ENCODE results near the gene GFRA4. TPM values are rescaled to one million over a fixed set of nuclear protein-coding genes. Genes with fewer than 3 reads are reported as not detected.

The GFRA4 gene
- total RNA-seq, 2 experiments from 2014 or later = not detected

DNA sequence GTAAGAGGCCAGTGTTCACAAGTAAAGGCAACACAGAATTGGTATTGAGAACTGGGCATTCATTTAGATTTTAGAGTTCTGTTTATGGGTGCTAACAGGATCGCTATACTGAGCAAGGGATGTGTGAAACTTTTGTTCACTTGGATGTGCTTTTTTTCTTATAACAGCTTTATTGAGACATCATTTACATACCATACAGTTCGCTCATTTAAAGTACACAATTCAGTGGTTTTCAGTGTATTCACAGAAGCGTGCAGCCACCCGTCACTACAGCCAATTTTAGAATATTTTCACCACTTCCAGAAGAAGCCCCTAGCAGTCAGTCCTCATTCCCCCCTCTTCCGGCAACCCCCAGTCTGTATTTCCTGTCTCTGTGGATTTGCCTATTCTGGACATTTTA, 48.7 kb downstream of the GFRA4 start:
- intact Hi-C loops (cut with micrococcal nuclease) = no loop called here
- CTCF ChIA-PET = no interaction called here
- H3K27ac Mint-ChIP-seq = no peak overlapping the region

DNA sequence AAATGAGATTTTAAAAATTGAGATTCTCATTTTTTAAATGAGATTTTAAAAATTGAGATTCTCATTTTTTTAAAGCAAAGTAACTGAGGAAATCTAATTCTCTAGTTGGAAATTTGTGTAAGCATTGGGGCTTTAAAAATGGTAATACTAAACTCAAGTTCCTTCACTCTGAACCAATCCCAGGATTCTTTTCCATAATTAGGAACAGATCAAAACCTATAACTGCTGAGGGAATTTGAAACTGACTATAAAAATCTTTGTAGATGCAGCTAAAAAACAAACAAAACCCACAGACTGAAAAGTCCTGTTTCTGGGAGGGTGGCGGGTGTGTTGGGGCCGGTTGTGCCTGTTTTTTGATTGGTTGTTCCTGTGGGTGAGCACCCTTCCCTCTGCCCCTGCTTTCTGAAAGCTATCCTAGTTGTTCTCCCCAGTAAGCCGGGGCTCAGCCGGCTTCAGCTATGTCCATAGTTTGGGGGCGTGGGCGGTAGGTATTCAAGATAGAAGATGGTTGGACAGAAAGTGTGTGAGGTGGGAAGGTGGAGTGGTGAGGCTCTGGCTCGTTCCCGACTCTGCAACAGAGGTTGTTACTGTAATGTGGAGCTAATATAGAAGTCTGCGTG, 49.3 kb downstream of the GFRA4 start:
- Mint-ChIP-seq H3K9me3 (no peaks in the 10 kb centered on the region), H3K4me3 (no peak overlapping the region), H3K36me3 (ENCODE audit: low read depth) (peaks cover 5% of the 10 kb centered on the region), H3K27me3 (ENCODE audit: low read depth) (no peaks in the 10 kb centered on the region), H3K4me1 (ENCODE audit: low read depth) (no peaks in the 10 kb centered on the region), H3K27ac (no peak overlapping the region)
- intact Hi-C loops (cut with micrococcal nuclease) = no loop called here
- CTCF ChIA-PET = interaction anchor here (0.5 to 1.1 kb wide), 3 partner anchors 46 to 127 kb away, joined by 3 to 8 read pairs (median 4); no protein-coding TSS in a partner anchor
- no peak for DNase-seq

More for the DNA sequence above, 48.7 kb downstream of the GFRA4 start:
- no peaks in the 10 kb centered on the region for H3K4me1 Mint-ChIP-seq (ENCODE audit: low read depth)
- H3K4me3 Mint-ChIP-seq = no peak overlapping the region
- DNase-seq = no peak
- no peaks in the 10 kb centered on the region for H3K9me3 Mint-ChIP-seq
- H3K36me3 Mint-ChIP-seq (ENCODE audit: low read depth) = peaks cover 4% of the 10 kb centered on the region
- no peaks in the 10 kb centered on the region for H3K27me3 Mint-ChIP-seq (ENCODE audit: low read depth)

DNA sequence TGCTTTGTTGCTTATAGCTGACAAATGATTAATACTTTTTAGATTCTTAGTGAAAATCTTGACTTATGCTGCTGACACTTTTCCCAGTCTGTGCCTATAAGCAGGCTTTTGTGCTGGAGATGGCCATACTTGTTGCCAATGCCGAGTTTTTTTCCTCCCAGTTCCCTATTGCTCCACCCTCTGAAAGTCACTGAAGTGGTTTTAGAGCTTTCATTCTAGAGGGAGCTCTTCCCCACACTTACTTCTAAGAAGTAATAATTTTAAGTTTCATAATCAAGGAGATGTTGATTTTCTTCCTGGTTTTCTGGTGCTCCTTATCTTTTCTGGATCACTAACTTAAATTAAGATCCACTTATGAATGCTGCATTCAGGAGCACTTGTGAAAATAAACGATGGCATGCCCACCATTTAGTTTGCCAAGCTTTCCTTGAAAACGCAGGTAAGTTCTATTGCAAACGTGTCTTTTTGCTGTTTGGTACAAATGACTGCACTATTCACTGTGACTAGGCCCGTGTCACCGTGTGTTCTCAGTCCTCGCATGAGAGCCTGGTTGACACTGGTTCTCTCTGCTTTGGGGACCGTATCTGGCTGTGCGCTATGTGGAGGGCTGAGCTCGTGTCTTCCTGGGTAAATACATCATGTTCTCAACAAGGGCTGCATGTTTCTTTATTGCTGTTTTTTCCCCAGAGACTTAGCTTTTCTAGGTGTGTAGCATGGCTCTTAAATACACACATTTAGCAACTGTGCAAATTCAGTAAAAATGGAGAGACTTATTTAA, 50.2 kb downstream of the GFRA4 start:
- no peaks in the 10 kb centered on the region for H3K9me3 Mint-ChIP-seq
- no peak overlapping the region for H3K27ac Mint-ChIP-seq
- CTCF ChIA-PET = interaction anchor here (0.8 to 1.1 kb wide), 3 partner anchors 12 to 182 kb away, joined by 3 to 4 read pairs (median 3); no protein-coding TSS in a partner anchor
- H3K4me1 Mint-ChIP-seq (ENCODE audit: low read depth) = no peaks in the 10 kb centered on the region
- no peaks in the 10 kb centered on the region for H3K27me3 Mint-ChIP-seq (ENCODE audit: low read depth)
- no peak for DNase-seq
- H3K36me3 Mint-ChIP-seq (ENCODE audit: low read depth) = peaks cover 5% of the 10 kb centered on the region
- intact Hi-C loops (cut with micrococcal nuclease) = no loop called here
- H3K4me3 Mint-ChIP-seq = no peak overlapping the region

DNA sequence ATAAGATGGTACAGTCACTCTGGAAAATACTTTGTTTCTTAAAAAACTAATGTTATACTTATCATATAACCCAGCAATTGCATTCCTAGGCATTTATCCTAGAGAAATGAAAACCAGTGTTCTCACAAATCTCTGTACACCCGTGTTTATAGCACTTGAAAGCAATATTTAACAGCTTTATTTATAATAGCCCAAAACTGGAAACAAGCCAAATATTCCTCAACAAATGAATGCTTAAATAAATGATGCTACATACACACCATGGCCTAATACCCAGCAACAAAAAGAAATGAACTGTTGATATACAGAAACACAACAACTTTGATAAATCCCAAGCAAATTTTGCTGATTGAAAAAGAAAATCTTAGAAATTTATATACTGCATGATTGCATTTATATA, 51.3 kb downstream of the GFRA4 start:
- no peak for DNase-seq
- CTCF ChIA-PET = interaction anchor here (0.8 kb wide), 1 partner anchor 11 kb away, joined by 6 read pairs; no protein-coding TSS in a partner anchor
- Mint-ChIP-seq H3K9me3 (no peaks in the 10 kb centered on the region), H3K36me3 (ENCODE audit: low read depth) (peaks cover 5% of the 10 kb centered on the region), H3K4me1 (ENCODE audit: low read depth) (no peaks in the 10 kb centered on the region), H3K27me3 (ENCODE audit: low read depth) (no peaks in the 10 kb centered on the region), H3K27ac (no peak overlapping the region), H3K4me3 (no peak overlapping the region)
- intact Hi-C loops (cut with micrococcal nuclease) = no loop called here

Other genes starting within 250 kb of the GFRA4 start
- 1 to 10 TPM; 5.1 TPM for gene ATRN, start 192.4 kb downstream of the GFRA4 start, total RNA-seq
- gene ADAM33, start 18.6 kb upstream of the GFRA4 start, total RNA-seq = not detected
- under 1 TPM in 1 of 2 experiments, not detected in 1; 0.02 TPM for gene SIGLEC1, start 49.2 kb upstream of the GFRA4 start, total RNA-seq
- not detected for gene HSPA12B, start 69.3 kb upstream of the GFRA4 start, total RNA-seq
- 10 to 100 TPM; 47.9 to 50.4 TPM for gene ADISSP, start 104.4 kb upstream of the GFRA4 start, total RNA-seq
- not detected for gene SPEF1, start 118.0 kb upstream of the GFRA4 start, total RNA-seq
- 10 to 100 TPM; 29.1 to 30.3 TPM for gene CENPB, start 123.3 kb upstream of the GFRA4 start, total RNA-seq
- 10 to 100 TPM; 94.8 to 97.7 TPM for gene CDC25B, start 132.9 kb upstream of the GFRA4 start, total RNA-seq
- gene AP5S1, start 157.1 kb upstream of the GFRA4 start, total RNA-seq = 1 to 10 TPM; 8.0 to 8.2 TPM
- 10 to 100 TPM; 14.8 to 16.0 TPM for gene MAVS, start 183.4 kb upstream of the GFRA4 start, total RNA-seq
- 10 to 100 TPM; 39.8 to 44.7 TPM for gene PANK2, start 226.0 kb upstream of the GFRA4 start, total RNA-seq